Measurements from ENCODE around the gene CR1L.

DNA sequence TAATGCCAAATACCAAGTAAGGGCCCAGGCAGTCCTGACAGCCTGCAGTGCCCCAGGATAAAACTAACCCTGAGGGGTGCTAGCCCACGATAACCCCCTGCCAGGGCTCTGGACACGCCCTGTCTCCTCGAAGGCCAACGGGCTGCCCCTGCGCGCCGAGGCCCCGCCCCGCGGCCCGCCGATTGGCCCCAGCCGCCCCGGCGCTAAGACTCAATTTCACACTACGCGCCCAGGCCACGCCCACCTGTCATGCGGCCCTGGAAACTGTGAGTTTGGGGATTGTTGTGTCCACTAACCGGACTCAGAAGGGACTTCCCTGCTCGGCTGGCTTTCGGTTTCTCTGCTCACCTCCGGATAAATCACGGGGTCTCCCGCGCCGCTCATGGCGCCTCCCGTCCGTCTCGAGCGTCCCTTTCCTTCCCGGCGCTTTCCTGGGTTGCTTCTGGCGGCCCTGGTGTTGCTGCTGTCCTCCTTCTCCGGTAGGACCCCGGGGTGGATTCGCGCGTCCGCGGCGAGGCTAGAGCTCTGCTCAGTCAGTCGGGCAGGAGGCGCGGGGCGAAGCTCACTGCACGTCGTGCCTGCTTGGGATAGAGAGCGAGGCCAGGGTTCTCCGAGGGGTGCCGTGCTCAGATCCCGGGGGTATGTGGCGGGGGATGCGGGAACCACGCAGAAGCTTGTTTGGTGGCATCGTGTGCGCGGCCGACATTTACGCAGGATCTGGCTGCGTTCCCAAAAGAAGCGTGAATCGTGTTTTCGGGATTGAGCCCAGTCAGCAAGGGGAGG is at the start of gene CR1L:
- no peak for TF ChIP-seq MXI1 (conservative IDR thresholded peaks at IDR 0.05; ENCODE audit: poor library complexity, severe bottlenecking)
- TF ChIP-seq, protein P1, sequence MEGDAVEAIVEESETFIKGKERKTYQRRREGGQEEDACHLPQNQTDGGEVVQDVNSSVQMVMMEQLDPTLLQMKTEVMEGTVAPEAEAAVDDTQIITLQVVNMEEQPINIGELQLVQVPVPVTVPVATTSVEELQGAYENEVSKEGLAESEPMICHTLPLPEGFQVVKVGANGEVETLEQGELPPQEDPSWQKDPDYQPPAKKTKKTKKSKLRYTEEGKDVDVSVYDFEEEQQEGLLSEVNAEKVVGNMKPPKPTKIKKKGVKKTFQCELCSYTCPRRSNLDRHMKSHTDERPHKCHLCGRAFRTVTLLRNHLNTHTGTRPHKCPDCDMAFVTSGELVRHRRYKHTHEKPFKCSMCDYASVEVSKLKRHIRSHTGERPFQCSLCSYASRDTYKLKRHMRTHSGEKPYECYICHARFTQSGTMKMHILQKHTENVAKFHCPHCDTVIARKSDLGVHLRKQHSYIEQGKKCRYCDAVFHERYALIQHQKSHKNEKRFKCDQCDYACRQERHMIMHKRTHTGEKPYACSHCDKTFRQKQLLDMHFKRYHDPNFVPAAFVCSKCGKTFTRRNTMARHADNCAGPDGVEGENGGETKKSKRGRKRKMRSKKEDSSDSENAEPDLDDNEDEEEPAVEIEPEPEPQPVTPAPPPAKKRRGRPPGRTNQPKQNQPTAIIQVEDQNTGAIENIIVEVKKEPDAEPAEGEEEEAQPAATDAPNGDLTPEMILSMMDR (IDR thresholded peaks at IDR 0.05; ENCODE audit: poor library complexity, severe bottlenecking) = no peak
